HG03457 (cell line): Measurements from ENCODE around the gene TBPL2.

Experiments used
- ATAC-seq: cut with Tn5 transposase; IDR thresholded peaks from one replicate; pipeline ENCODE4 v1.9.1; 2021; ENCODE audit warnings: moderate number of reproducible peaks; ENCODE audit not compliant: unreplicated experiment

The TBPL2 gene

GRCh38 chr14:55372825-55373224, 67.6 kb downstream of the TBPL2 start:
- ATAC-seq = no peak

- ATAC-seq = no peak
Measured at GRCh38 chr14:55372423-55372822, 68.0 kb downstream of the TBPL2 start.

- ATAC-seq = no peak
Measured at GRCh38 chr14:55370883-55371455, 69.4 kb downstream of the TBPL2 start.

GRCh38 chr14:55366271-55366670, 74.1 kb downstream of the TBPL2 start:
- no peak for ATAC-seq
